Neuronal stem cell (in vitro differentiated cells): Measurements from ENCODE around the gene GNG12.

Experiments
- DNase-seq: peaks from one replicate; pipeline ENCODE4 v3.0.0-alpha.2; 2013; ENCODE audit warnings: low spot score
- H2AFZ ChIP-seq: one replicate; pipeline ENCODE4 v1.6.1; 2013; ENCODE audit warnings: mild to moderate bottlenecking, low read length, inconsistent platforms
- H2AK5ac ChIP-seq: 2 replicates; pipeline ENCODE4 v1.6.1; 2013; ENCODE audit warnings: low read depth, mild to moderate bottlenecking, inconsistent platforms, low read length, moderate library complexity, mixed read lengths
- H2BK120ac ChIP-seq: 2 replicates; pipeline ENCODE4 v1.6.1; 2013; ENCODE audit warnings: low read depth, mild to moderate bottlenecking, inconsistent platforms, low read length, moderate library complexity, mixed read lengths
- H2BK12ac ChIP-seq: one replicate; pipeline ENCODE4 v1.6.1; 2013; ENCODE audit warnings: low read length, inconsistent platforms
- H2BK15ac ChIP-seq: 2 replicates; pipeline ENCODE4 v1.6.1; 2013; ENCODE audit warnings: mild to moderate bottlenecking, low read length, inconsistent platforms, mixed read lengths
- H2BK5ac ChIP-seq: one replicate; pipeline ENCODE4 v1.6.1; 2013; ENCODE audit warnings: inconsistent platforms, mild to moderate bottlenecking, low read length, moderate library complexity
- H3K14ac ChIP-seq: one replicate; pipeline ENCODE4 v1.6.1; 2013; ENCODE audit warnings: low read length, inconsistent platforms
- H3K18ac ChIP-seq: 2 replicates; pipeline ENCODE4 v1.6.1; 2013; ENCODE audit warnings: low read length, inconsistent platforms
- H3K23ac ChIP-seq: 2 replicates; pipeline ENCODE4 v1.6.1; 2013; ENCODE audit warnings: low read depth, mild to moderate bottlenecking, mixed read lengths, low read length, inconsistent platforms; ENCODE audit not compliant: poor library complexity
- H3K27ac ChIP-seq: replicated peaks from 3 replicates; pipeline ENCODE4 v1.5.1; 2013; ENCODE audit warnings: low read length, inconsistent platforms
- H3K27me3 ChIP-seq, 3 experiments: 2 replicates each; pipeline ENCODE4 v1.6.1; 2013; ENCODE audit warnings: low read length in 3 of 3, mild to moderate bottlenecking in 2 of 3, inconsistent platforms in 1 of 3, low read depth in 1 of 3, mixed read lengths in 1 of 3, moderate library complexity in 1 of 3; ENCODE audit not compliant: control insufficient read depth in 3 of 3, insufficient read depth in 3 of 3
- H3K36me3 ChIP-seq, 2 donors: replicated peaks in 1 of 2; 2 replicates each; pipeline ENCODE4 v1.6.1; 2013; ENCODE audit warnings: low read length in 2 of 2; ENCODE audit not compliant: control insufficient read depth in 2 of 2, insufficient read depth in 2 of 2
- H3K4ac ChIP-seq: 2 replicates; pipeline ENCODE4 v1.6.1; 2013; ENCODE audit warnings: inconsistent platforms, mild to moderate bottlenecking, low read length, moderate library complexity
- H3K4me1 ChIP-seq, 2 donors: 1 replicate in 1 of 2; 2 replicates in 1 of 2; pipeline ENCODE4 v1.6.1; 2013; ENCODE audit warnings: low read length in 2 of 2, low read depth in 1 of 2; ENCODE audit not compliant: control insufficient read depth in 2 of 2, insufficient read depth in 1 of 2
- H3K4me2 ChIP-seq: one replicate; pipeline ENCODE4 v1.6.1; 2013; ENCODE audit warnings: mild to moderate bottlenecking, low read length, inconsistent platforms; ENCODE audit not compliant: insufficient read depth, poor library complexity, severe bottlenecking
- H3K4me3 ChIP-seq, 2 donors: 2 replicates each; pipeline ENCODE4 v1.5.1; 2013; ENCODE audit warnings: low read length in 2 of 2, mild to moderate bottlenecking in 2 of 2, inconsistent platforms in 1 of 2, moderate library complexity in 1 of 2
- H3K79me1 ChIP-seq: one replicate; pipeline ENCODE4 v1.6.1; 2013; ENCODE audit warnings: low read depth, mild to moderate bottlenecking, inconsistent platforms, low read length, moderate library complexity
- H3K9ac ChIP-seq: one replicate; pipeline ENCODE4 v1.6.1; 2013; ENCODE audit warnings: mild to moderate bottlenecking, low read depth, low read length, inconsistent platforms; ENCODE audit not compliant: poor library complexity
- H3K9me3 ChIP-seq, 2 donors: replicated peaks in 1 of 2; 2 replicates each; pipeline versions ENCODE3 to v1.6.1; 2013; ENCODE audit warnings: low read length in 2 of 2, mild to moderate bottlenecking in 2 of 2, inconsistent platforms in 1 of 2, low read depth in 1 of 2, mixed read lengths in 1 of 2, moderate library complexity in 1 of 2; ENCODE audit not compliant: control insufficient read depth in 2 of 2, insufficient read depth in 1 of 2
- H4K8ac ChIP-seq: one replicate; pipeline ENCODE4 v1.6.1; 2013; ENCODE audit warnings: low read depth, mild to moderate bottlenecking, inconsistent platforms, low read length, moderate library complexity
- H4K91ac ChIP-seq: one replicate; pipeline ENCODE4 v1.6.1; 2013; ENCODE audit warnings: low read length, low read depth, mild to moderate bottlenecking, inconsistent platforms; ENCODE audit not compliant: poor library complexity
- WGBS, 2 donors: extraction: QIAGEN DNeasy Blood & Tissue Kit; methylation state at CpG; one replicate each; pipeline ENCODE4 v1.1.7; 2013; ENCODE audit warnings: missing lambda C conversion rate in 2 of 2, mixed read lengths in 1 of 2; ENCODE audit not compliant: insufficient read length in 2 of 2, insufficient replicate concordance in 1 of 2; ENCODE audit errors: extremely low coverage in 2 of 2; 5-methylcytosine and 5-hydroxymethylcytosine counted together

Gene GNG12

GRCh38 chr1:67722292-67722944 lies 110.8 kb downstream of the GNG12 start:
- H3K9ac ChIP-seq = no peak overlapping the region
- no CpG with 5 or more reads among the region's 4 CpGs for WGBS, 2 donors
- no peaks in the 10 kb centered on the region for H3K27me3 ChIP-seq
- no peak overlapping the region for H3K18ac ChIP-seq
- H2BK5ac ChIP-seq = no peak overlapping the region
- H3K9me3 ChIP-seq = no peaks in the 10 kb centered on the region
- H4K8ac ChIP-seq = no peak overlapping the region
- no peak overlapping the region for H3K27ac ChIP-seq
- no peak overlapping the region for H3K14ac ChIP-seq
- H4K91ac ChIP-seq = no peak overlapping the region
- H2BK120ac ChIP-seq = no peak overlapping the region
- H2AFZ ChIP-seq = no peak overlapping the region
- no peak overlapping the region for H2AK5ac ChIP-seq
- H3K4ac ChIP-seq = no peak overlapping the region
- no peaks in the 10 kb centered on the region for H3K36me3 ChIP-seq
- no peak for DNase-seq
- H3K23ac ChIP-seq = no peak overlapping the region
- H3K79me1 ChIP-seq = no peaks in the 10 kb centered on the region
- H3K4me3 ChIP-seq = no peak overlapping the region
- H3K4me2 ChIP-seq = no peak overlapping the region
- no peak overlapping the region for H2BK12ac ChIP-seq
- H2BK15ac ChIP-seq = no peak overlapping the region
- peaks cover 0 to 7% of the 10 kb centered on the region in 2 donors for H3K4me1 ChIP-seq

GRCh38 chr1:67721650-67722291 lies 111.5 kb downstream of the GNG12 start:
- Histone ChIP-seq H2BK120ac (no peak overlapping the region), H3K4ac (no peak overlapping the region), H3K18ac (no peak overlapping the region), H3K27ac (no peak overlapping the region), H3K4me1 (peaks cover 0 to 7% of the 10 kb centered on the region in 2 donors), H4K91ac (no peak overlapping the region), H3K9me3 (no peaks in the 10 kb centered on the region), H3K4me2 (no peak overlapping the region), H2AFZ (no peak overlapping the region), H3K4me3 (no peak overlapping the region), H3K79me1 (no peaks in the 10 kb centered on the region), H2AK5ac (no peak overlapping the region), H2BK12ac (no peak overlapping the region), H3K27me3 (no peaks in the 10 kb centered on the region), H2BK5ac (no peak overlapping the region), H2BK15ac (no peak overlapping the region), H3K23ac (no peak overlapping the region), H3K36me3 (no peaks in the 10 kb centered on the region), H3K9ac (no peak overlapping the region), H3K14ac (no peak overlapping the region), H4K8ac (no peak overlapping the region)
- DNase-seq = no peak
- WGBS, 2 donors = no CpG with 5 or more reads among the region's 2 CpGs

- Histone ChIP-seq H2AK5ac (no peak overlapping the region), H2AFZ (no peak overlapping the region), H3K79me1 (no peaks in the 10 kb centered on the region), H2BK120ac (no peak overlapping the region), H3K4me3 (no peak overlapping the region), H3K9ac (no peak overlapping the region), H3K18ac (no peak overlapping the region), H3K27ac (no peak overlapping the region), H3K9me3 (no peaks in the 10 kb centered on the region), H2BK12ac (no peak overlapping the region), H2BK15ac (no peak overlapping the region), H3K27me3 (no peaks in the 10 kb centered on the region), H3K23ac (no peak overlapping the region), H2BK5ac (no peak overlapping the region), H3K36me3 (no peaks in the 10 kb centered on the region), H3K4ac (no peak overlapping the region), H4K8ac (no peak overlapping the region), H4K91ac (no peak overlapping the region), H3K14ac (no peak overlapping the region), H3K4me2 (no peak overlapping the region), H3K4me1 (peaks cover 0 to 10% of the 10 kb centered on the region in 2 donors)
- WGBS, 2 donors = no CpG with 5 or more reads among the region's 4 CpGs
- DNase-seq = no peak
Measured at GRCh38 chr1:67721112-67721511, 112.2 kb downstream of the GNG12 start.

DNA sequence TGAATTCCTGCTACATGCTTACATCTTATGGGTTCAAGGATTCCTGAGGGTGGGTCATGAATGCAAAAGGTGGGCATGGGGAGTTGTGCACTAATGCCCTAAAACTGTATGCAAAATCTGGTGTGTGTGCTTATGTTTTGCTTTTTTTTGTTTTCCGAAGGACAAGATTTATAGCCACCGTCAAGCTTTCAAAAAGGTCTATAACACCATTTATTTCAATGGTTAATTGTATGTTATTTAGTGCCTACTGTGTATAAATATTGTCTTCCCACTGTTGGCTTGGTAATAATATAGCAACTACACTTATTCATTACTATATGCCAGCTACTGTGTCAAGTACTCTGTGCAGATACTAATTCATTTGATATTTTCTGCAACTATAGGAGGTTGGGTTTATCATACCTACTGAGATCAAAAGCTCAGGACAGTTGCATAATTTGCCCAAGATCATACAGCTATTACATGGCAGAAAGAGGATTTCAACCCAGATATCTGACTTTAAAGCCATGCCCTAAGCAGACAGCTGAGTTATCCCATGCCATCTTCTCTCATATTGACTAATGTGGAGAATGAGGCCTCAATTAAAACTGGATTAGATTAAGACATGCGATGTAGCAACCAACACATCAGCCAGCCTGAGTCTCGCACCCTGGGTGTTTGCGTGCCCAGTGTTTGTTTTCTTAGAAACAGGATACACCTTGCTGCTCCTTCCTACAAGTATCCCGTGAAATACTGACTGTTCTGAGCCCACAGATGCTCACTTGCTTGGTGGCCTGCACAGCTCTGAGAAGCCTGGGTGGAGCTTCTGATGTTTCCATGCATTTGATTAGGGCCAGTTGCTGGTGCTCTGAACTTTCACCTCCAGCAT lies 113.7 kb downstream of the GNG12 start:
- Histone ChIP-seq H2BK120ac (no peak overlapping the region), H2AFZ (no peak overlapping the region), H4K91ac (no peak overlapping the region), H3K27ac (no peak overlapping the region), H2BK5ac (no peak overlapping the region), H3K4ac (no peak overlapping the region), H4K8ac (no peak overlapping the region), H3K23ac (no peak overlapping the region), H3K27me3 (no peaks in the 10 kb centered on the region), H3K9me3 (no peaks in the 10 kb centered on the region), H3K36me3 (no peaks in the 10 kb centered on the region), H3K4me1 (peaks cover 0 to 11% of the 10 kb centered on the region in 2 donors), H3K14ac (no peak overlapping the region), H3K79me1 (no peaks in the 10 kb centered on the region), H3K4me2 (no peak overlapping the region), H3K4me3 (no peak overlapping the region), H2BK12ac (no peak overlapping the region), H2BK15ac (no peak overlapping the region), H3K9ac (no peak overlapping the region), H2AK5ac (no peak overlapping the region), H3K18ac (no peak overlapping the region)
- DNase-seq = no peak
- no CpG with 5 or more reads among the region's 6 CpGs for WGBS, 2 donors
